Activated CD4-positive, alpha-beta memory T cell treated with anti-CD3 and anti-CD28 coated beads, Interleukin-2, amount 10 ng/mL, durations not matched to agents 7 days and 5 days (primary cell): Measurements from ENCODE around the gene VPS9D1. TPM values are rescaled to one million over a fixed set of nuclear protein-coding genes. Genes with fewer than 3 reads are reported as not detected.

Experiments
- CTCF ChIA-PET: fragments of 350-600 bp; sonication (Branson Sonifier 250); formaldehyde crosslinking; loops from one replicate; lab custom pipeline; 2021; ENCODE audit warnings: antibody characterized with exemption, inconsistent platforms; lab: Charles Lee
- POLR2A ChIA-PET: fragments of 350-600 bp; sonication (Branson Sonifier 250); formaldehyde crosslinking; loops from one replicate; lab custom pipeline; 2021; ENCODE audit warnings: antibody characterized with exemption; lab: Charles Lee
- DNase-seq: peaks from one replicate; pipeline ENCODE4 v3.0.0-alpha.2; 2020
- H3K27ac Mint-ChIP-seq: one replicate; pipeline ENCODE4 v1.8.0; 2021; ENCODE audit warnings: mild to moderate bottlenecking, mixed read lengths
- H3K27me3 Mint-ChIP-seq: one replicate; pipeline ENCODE4 v1.8.0; 2021; ENCODE audit warnings: mixed read lengths
- H3K36me3 Mint-ChIP-seq: one replicate; pipeline ENCODE4 v1.8.0; 2021; ENCODE audit warnings: low read depth, mixed read lengths
- H3K4me1 Mint-ChIP-seq: one replicate; pipeline ENCODE4 v1.8.0; 2021; ENCODE audit warnings: mixed read lengths
- H3K4me3 Mint-ChIP-seq: one replicate; pipeline ENCODE4 v1.8.0; 2021; ENCODE audit warnings: mild to moderate bottlenecking, mixed read lengths
- H3K9me3 Mint-ChIP-seq: one replicate; pipeline ENCODE4 v1.8.0; 2021; ENCODE audit warnings: mixed read lengths
- total RNA-seq, 2 experiments: library from RNA; stranded (reverse); gene quantifications; one replicate each; pipeline ENCODE4 v1.2.3, GENCODE V29; 2021

The VPS9D1 gene
- total RNA-seq, 2 experiments from 2014 or later: 7.0 to 7.8 TPM

DNA sequence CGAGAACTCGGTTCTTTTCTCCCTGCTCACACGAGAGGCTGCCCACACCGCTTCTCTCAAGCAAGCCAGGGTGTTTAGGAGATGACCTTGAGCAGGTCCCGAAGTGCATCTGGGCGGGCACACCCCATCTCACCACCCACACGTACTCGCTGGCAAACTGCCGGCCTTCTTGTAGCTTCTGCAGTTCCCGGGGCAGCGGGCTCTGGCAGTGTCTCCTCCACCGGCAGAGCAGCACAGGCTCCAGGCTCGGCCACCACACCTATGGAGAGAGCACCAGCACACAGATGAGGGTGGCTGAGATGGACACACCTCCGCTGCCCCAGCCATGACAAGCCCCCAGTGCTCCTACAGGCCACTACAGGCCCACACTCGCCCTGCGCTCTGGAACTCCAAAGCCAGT, 24.1 kb upstream of the VPS9D1 start:
- Mint-ChIP-seq H3K9me3 (no peaks in the 10 kb centered on the region), H3K36me3 (peaks cover 57% of the 10 kb centered on the region), H3K4me1 (peaks cover 5% of the 10 kb centered on the region), H3K27me3 (no peaks in the 10 kb centered on the region), H3K27ac (no peak overlapping the region), H3K4me3 (no peak overlapping the region)
- ChIA-PET CTCF (interaction anchor here (1.2 kb wide), 1 partner anchor 11 kb away, joined by 3 read pairs; no protein-coding TSS in a partner anchor), POLR2A (interaction anchor here (1.0 to 1.5 kb wide), 3 partner anchors 20 to 39 kb away, joined by 3 to 6 read pairs (median 4); no protein-coding TSS in a partner anchor)
- no peak for DNase-seq

DNA sequence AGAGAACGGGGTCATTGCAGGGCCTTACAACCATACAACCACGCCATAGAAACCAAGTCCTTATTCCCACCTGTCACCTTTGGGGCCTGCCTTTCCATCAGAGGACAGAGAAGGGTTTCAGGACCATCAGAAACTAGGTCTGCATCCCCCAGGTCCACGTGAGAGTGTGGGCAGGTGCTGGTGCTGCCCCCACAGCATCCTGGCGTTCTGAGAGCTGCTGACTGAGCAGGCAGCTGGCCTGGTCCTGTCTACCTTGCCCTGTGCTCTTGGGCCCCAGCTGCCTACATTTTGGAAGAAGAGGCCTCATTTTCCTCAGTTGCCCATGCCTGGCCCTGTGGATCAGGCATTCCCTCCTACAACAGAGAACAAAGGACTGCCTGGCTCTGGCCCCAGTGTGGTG, 22.2 kb upstream of the VPS9D1 start:
- H3K27me3 Mint-ChIP-seq: no peaks in the 10 kb centered on the region
- peaks cover 64% of the 10 kb centered on the region for H3K36me3 Mint-ChIP-seq
- H3K4me1 Mint-ChIP-seq: peaks cover 7% of the 10 kb centered on the region
- peak overlapping the region; percentile 55 for H3K27ac Mint-ChIP-seq
- ChIA-PET POLR2A (interaction anchor here (1.0 to 7.8 kb wide), 4 partner anchors 11 to 43 kb away, joined by 4 to 89 read pairs (median 4); no protein-coding TSS in a partner anchor), CTCF (interaction anchor here (0.8 to 1.1 kb wide), 2 partner anchors 10 to 42 kb away, joined by 3 to 6 read pairs; no protein-coding TSS in a partner anchor)
- no peak for DNase-seq
- no peaks in the 10 kb centered on the region for H3K9me3 Mint-ChIP-seq
- H3K4me3 Mint-ChIP-seq: no peak overlapping the region

GRCh38 chr16:89741342-89742014, 20.8 kb upstream of the VPS9D1 start:
- POLR2A ChIA-PET: interaction anchor here (1.0 to 7.8 kb wide), 10 partner anchors 9 to 41 kb away, joined by 3 to 89 read pairs (median 4); partner anchors contain the start of genes SPATA2L and VPS9D1

DNA sequence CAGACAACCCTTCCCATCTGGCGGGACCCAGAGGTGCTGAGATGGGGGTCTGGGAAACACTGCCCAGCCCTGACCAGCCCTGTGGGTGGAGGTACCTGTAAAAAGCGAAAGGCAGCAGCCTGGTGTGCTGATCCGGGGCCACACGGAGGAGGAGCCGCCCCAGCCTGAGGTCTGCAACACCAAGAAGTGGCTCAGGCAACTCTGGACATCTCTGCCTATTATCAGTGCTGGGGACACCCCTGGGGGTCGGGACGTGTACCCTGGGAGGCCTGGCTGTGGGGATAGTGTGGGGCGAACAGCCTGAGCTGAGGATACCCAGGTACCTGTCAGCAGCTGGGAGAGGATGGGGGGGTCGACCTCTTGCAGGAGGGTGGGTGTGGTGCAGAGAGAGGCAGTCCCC, 18.7 kb upstream of the VPS9D1 start:
- CTCF ChIA-PET: interaction anchor here (1.1 to 4.5 kb wide), 2 partner anchors 34 to 171 kb away, joined by 3 to 32 read pairs; no protein-coding TSS in a partner anchor
- Mint-ChIP-seq H3K27ac (no peak overlapping the region), H3K9me3 (no peaks in the 10 kb centered on the region), H3K4me1 (peaks cover 26% of the 10 kb centered on the region), H3K4me3 (no peak overlapping the region), H3K27me3 (no peaks in the 10 kb centered on the region), H3K36me3 (peaks cover 78% of the 10 kb centered on the region)
- POLR2A ChIA-PET: interaction anchor here (0.6 to 7.8 kb wide), 7 partner anchors 15 to 104 kb away, joined by 3 to 89 read pairs (median 3); partner anchors contain the start of gene VPS9D1
- no peak for DNase-seq

More at GRCh38 chr16:89741342-89742014, 20.8 kb upstream of the VPS9D1 start:
- Mint-ChIP-seq H3K27me3 (no peaks in the 10 kb centered on the region), H3K36me3 (peaks cover 72% of the 10 kb centered on the region), H3K27ac (no peak overlapping the region), H3K4me3 (no peak overlapping the region), H3K9me3 (no peaks in the 10 kb centered on the region), H3K4me1 (peaks cover 20% of the 10 kb centered on the region)
- CTCF ChIA-PET: interaction anchor here (0.7 to 2.0 kb wide), 4 partner anchors 14 to 120 kb away, joined by 3 to 9 read pairs (median 4); no protein-coding TSS in a partner anchor
- DNase-seq: no peak

DNA sequence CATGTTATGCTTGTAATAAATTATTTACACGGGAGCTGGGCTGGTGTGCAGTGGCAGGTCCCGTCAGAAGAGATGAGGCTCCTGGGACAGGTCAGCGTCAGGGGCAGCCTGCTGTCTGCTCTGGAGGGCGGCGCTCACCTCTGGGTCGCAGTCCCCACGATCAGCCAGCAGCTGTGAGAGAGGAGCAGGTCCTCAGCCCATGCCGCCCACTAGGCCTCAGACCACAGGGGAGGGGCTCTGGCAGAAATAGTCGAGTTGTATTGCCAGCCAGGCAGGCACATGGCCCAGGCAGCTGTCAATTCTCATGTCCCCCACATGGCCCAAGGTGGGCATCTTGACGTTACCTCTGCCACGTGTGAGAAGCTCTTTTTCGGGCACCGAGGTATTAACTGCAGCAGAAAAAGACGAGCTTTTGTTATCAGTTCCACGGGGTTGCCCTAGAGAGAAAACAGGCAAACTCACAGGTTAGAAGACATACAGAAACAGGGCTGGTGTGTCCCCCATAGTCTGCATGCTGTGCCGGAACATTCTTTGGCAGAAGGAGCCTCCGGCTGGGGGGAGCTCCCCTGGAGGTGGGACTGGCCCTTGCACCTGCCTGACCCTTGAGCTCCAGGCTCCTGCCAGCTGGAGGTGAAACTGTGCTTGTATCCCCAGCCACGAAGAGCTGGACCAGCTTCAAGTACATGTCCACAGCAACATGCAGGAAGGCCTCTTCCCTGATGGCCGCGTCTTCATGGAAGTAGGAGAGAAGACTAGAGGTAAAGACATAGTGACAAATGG, 18.0 kb upstream of the VPS9D1 start:
- Mint-ChIP-seq H3K36me3 (peaks cover 80% of the 10 kb centered on the region), H3K27ac (no peak overlapping the region), H3K4me1 (peaks cover 27% of the 10 kb centered on the region), H3K9me3 (no peaks in the 10 kb centered on the region), H3K27me3 (no peaks in the 10 kb centered on the region), H3K4me3 (no peak overlapping the region)
- no peak for DNase-seq
- CTCF ChIA-PET: interaction anchor here (0.8 to 4.5 kb wide), 3 partner anchors 34 to 172 kb away, joined by 3 to 32 read pairs (median 3); no protein-coding TSS in a partner anchor
- POLR2A ChIA-PET: interaction anchor here (0.9 to 7.8 kb wide), 7 partner anchors 11 to 32 kb away, joined by 3 to 89 read pairs (median 6); partner anchors contain the start of gene VPS9D1

- DNase-seq: no peak
- no peaks in the 10 kb centered on the region for H3K9me3 Mint-ChIP-seq
- H3K27ac Mint-ChIP-seq: peak overlapping the region; percentile 21
- H3K4me1 Mint-ChIP-seq: peaks cover 29% of the 10 kb centered on the region
- no peak overlapping the region for H3K4me3 Mint-ChIP-seq
- no peaks in the 10 kb centered on the region for H3K27me3 Mint-ChIP-seq
- CTCF ChIA-PET: interaction anchor here (0.8 to 4.5 kb wide), 4 partner anchors 33 to 38 kb away, joined by 3 to 32 read pairs (median 12); partner anchors contain the start of gene SPATA2L
- H3K36me3 Mint-ChIP-seq: peaks cover 82% of the 10 kb centered on the region
- POLR2A ChIA-PET: interaction anchor here (1.0 to 7.8 kb wide), 8 partner anchors 12 to 135 kb away, joined by 3 to 89 read pairs (median 6); partner anchors contain the start of gene TCF25
These were observed 17.3 kb upstream of the VPS9D1 start for GRCh38 chr16:89738072-89738377.

- Mint-ChIP-seq H3K27ac (peak overlapping the region; percentile 78), H3K4me1 (peaks cover 30% of the 10 kb centered on the region), H3K36me3 (peaks cover 84% of the 10 kb centered on the region), H3K4me3 (peak overlapping the region; percentile 32), H3K27me3 (no peaks in the 10 kb centered on the region), H3K9me3 (no peaks in the 10 kb centered on the region)
- ChIA-PET POLR2A (interaction anchor here (0.7 to 7.8 kb wide), 13 partner anchors 8 to 136 kb away, joined by 3 to 89 read pairs (median 4); partner anchors contain the start of genes SPATA2L and TCF25), CTCF (interaction anchor here (0.8 to 4.5 kb wide), 8 partner anchors 14 to 136 kb away, joined by 3 to 32 read pairs (median 4); partner anchors contain the start of genes SPATA2L and TCF25)
- DNase-seq: peak; percentile 70
These were observed 16.8 kb upstream of the VPS9D1 start for GRCh38 chr16:89737341-89738071.

GRCh38 chr16:89736554-89736953, 15.9 kb upstream of the VPS9D1 start:
- Mint-ChIP-seq H3K4me3 (no peak overlapping the region), H3K9me3 (no peaks in the 10 kb centered on the region), H3K4me1 (peaks cover 34% of the 10 kb centered on the region), H3K27ac (peak overlapping the region; percentile 78), H3K27me3 (no peaks in the 10 kb centered on the region), H3K36me3 (peaks cover 91% of the 10 kb centered on the region)
- POLR2A ChIA-PET: interaction anchor here (0.7 to 7.8 kb wide), 5 partner anchors 9 to 37 kb away, joined by 3 to 89 read pairs (median 6); no protein-coding TSS in a partner anchor
- CTCF ChIA-PET: interaction anchor here (1.3 to 4.5 kb wide), 3 partner anchors 13 to 37 kb away, joined by 8 to 32 read pairs (median 20); no protein-coding TSS in a partner anchor
- DNase-seq: no peak

GRCh38 chr16:89733792-89734191, 13.1 kb upstream of the VPS9D1 start:
- POLR2A ChIA-PET: interaction anchor here (1.0 to 3.8 kb wide), 3 partner anchors 10 to 34 kb away, joined by 3 to 34 read pairs (median 6); no protein-coding TSS in a partner anchor
- CTCF ChIA-PET: no interaction called here
- H3K4me3 Mint-ChIP-seq: no peak overlapping the region

GRCh38 chr16:89733322-89733721, 12.6 kb upstream of the VPS9D1 start:
- no peak for DNase-seq
- Mint-ChIP-seq H3K27me3 (no peaks in the 10 kb centered on the region), H3K27ac (no peak overlapping the region), H3K9me3 (no peaks in the 10 kb centered on the region), H3K4me3 (no peak overlapping the region), H3K4me1 (peaks cover 40% of the 10 kb centered on the region), H3K36me3 (peaks cover 80% of the 10 kb centered on the region)
- CTCF ChIA-PET: no interaction called here
- POLR2A ChIA-PET: interaction anchor here (1.0 to 3.8 kb wide), 3 partner anchors 10 to 33 kb away, joined by 3 to 34 read pairs (median 6); no protein-coding TSS in a partner anchor

More at GRCh38 chr16:89733792-89734191, 13.1 kb upstream of the VPS9D1 start:
- Mint-ChIP-seq H3K4me1 (peaks cover 39% of the 10 kb centered on the region), H3K27me3 (no peaks in the 10 kb centered on the region), H3K36me3 (peaks cover 83% of the 10 kb centered on the region), H3K9me3 (no peaks in the 10 kb centered on the region), H3K27ac (no peak overlapping the region)
- DNase-seq: no peak

GRCh38 chr16:89732918-89733242, 12.2 kb upstream of the VPS9D1 start:
- POLR2A ChIA-PET: interaction anchor here (1.7 to 3.8 kb wide), 3 partner anchors 9 to 26 kb away, joined by 5 to 34 read pairs (median 6); no protein-coding TSS in a partner anchor
- Mint-ChIP-seq H3K36me3 (peaks cover 77% of the 10 kb centered on the region), H3K4me1 (peaks cover 39% of the 10 kb centered on the region), H3K4me3 (no peak overlapping the region), H3K9me3 (no peaks in the 10 kb centered on the region), H3K27me3 (no peaks in the 10 kb centered on the region), H3K27ac (no peak overlapping the region)
- CTCF ChIA-PET: no interaction called here
- DNase-seq: no peak
